Measurements from ENCODE around the gene UBE2G1. TPM values are rescaled to one million over a fixed set of nuclear protein-coding genes. Genes with fewer than 3 reads are reported as not detected.

UBE2G1 gene
- total and polyA plus RNA-seq, 2 of the 8 experiments (the other 6 are each of a cell fraction or from before 2014, with no cell fraction given) = 73.9 to 170 TPM

DNA sequence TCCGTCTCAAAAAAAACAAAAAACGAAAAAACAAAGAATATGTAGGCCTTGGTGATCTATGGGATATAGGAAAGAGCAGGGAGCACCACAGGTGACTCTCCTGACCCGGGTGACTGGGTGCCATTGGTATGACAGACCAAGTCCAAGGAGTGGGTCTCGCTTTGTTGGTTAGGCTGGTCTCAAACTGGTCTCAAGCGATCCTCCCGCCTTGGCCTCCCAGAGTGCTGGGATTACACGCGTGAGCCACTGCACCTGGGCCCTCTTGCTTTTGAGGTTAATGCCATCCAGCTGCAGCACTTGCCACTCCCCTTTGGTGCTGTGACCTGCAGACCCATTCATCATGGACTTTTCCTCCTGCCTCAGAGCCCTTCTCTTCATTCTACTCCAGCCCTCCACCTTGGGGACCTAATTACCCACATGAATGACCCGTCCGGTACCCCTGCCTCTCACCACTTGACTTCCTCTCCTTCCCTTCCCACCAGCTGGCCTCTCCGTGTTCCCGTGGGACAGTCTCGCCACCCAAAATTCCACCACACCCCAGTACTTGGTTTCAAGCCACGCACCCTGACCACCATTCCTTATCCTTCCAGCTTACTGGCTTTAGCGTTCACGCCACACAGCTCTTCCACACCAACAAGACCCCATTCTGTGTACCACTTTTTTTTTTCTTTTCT lies 3.2 kb upstream of the UBE2G1 start (continued):
- TF ChIP-seq TCF12 (IDR thresholded peaks at IDR 0.05; ENCODE audit: low read depth, low read length) = no peak

Data from H1 (cell line).